M059J (cell line): Measurements from ENCODE around the gene SATL1. TPM values are rescaled to one million over a fixed set of nuclear protein-coding genes. Genes with fewer than 3 reads are reported as not detected.
A peak's percentile ranks its signal among the peaks of the same experiment; 100 is the strongest.
"Not testable (repeated sequence)": the region's sequence is repeated elsewhere in the genome, so short reads cannot be mapped to it uniquely, and the experiment has no call there.

Experiments
- DNase-seq: peaks from one replicate; pipeline ENCODE4 v3.0.0-alpha.2; 2012; ENCODE audit warnings: low read depth
- total RNA-seq: library from RNA; depleted of rRNA; stranded (reverse); fragments of >200 nt; shearing (Covaris generic); gene quantifications from 2 replicates; pipeline ENCODE4 v1.2.3, GENCODE V29; 2014; rRNA removed

SATL1 gene
- total RNA-seq, 1 experiment from 2014 or later: not detected

DNA sequence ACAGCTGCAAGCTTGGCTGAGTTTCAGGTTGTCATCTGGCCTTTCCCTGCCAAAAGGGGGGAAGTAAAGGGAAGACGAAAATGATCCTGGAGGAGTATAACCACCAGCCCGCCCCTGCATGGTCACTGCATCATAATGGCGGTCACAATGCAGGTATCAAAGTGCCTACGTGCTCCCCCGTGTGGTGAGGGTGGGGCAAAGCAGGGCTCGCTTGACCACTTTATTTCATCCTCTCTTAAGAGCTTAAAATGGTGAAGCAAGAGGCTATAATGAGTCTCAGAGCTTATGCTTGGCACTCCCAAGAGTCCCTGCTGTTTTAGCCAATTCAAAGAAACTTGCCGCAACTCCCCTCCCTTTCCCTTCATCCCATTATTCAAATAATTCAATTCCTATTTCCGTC, 134.3 kb downstream of the SATL1 start:
- DNase-seq: peak; percentile 20

- no peak for DNase-seq
These were observed 135.4 kb downstream of the SATL1 start for GRCh38 chrX:85108165-85108564.

GRCh38 chrX:85107407-85107806, 136.2 kb downstream of the SATL1 start:
- DNase-seq: peak; percentile 2

DNA sequence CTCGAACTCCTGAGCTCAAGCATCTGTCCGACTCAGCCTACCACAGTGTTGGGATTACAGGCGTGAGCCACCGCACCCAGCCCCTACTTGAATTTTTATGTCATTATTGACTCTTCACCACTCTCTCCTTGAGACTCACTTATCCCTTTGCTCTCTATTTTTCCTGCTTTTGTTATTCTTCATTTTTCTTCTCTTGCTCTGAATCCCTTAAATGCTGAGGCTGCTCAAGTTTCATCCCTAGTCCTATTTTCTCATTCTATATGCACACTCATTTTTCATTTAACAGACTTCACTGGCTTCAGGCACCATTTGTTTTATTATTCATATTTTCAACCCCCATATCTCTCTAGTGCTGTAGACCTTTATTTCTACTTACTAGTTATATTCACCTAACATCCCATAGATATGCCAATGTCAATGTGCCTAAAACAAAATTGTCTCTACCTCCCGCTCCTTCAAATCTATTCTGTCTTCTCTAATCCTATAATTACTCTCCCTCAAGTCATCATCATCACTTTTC, 154.2 kb downstream of the SATL1 start:
- no peak for DNase-seq

GRCh38 chrX:85084770-85085393, 158.7 kb downstream of the SATL1 start:
- DNase-seq: peak; percentile 28

DNA sequence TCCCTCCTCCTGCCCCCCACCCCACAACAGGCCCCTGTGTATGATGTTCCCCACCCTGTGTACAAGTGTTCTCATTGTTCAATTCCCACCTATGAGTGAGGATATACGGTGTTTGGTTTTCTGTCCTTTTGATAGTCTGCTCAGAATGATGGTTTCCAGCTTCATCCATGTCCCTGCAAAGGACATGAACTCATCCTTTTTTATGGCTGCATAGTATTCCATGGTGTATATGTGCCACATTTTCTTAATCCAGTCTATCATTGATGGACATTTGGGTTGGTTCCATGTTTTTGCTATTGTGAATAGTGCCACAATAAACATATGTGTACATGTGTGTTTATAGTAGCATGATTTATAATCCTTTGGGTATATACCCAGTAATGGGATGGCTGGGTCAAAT, 166.3 kb downstream of the SATL1 start:
- not testable (repeated sequence) for DNase-seq

DNA sequence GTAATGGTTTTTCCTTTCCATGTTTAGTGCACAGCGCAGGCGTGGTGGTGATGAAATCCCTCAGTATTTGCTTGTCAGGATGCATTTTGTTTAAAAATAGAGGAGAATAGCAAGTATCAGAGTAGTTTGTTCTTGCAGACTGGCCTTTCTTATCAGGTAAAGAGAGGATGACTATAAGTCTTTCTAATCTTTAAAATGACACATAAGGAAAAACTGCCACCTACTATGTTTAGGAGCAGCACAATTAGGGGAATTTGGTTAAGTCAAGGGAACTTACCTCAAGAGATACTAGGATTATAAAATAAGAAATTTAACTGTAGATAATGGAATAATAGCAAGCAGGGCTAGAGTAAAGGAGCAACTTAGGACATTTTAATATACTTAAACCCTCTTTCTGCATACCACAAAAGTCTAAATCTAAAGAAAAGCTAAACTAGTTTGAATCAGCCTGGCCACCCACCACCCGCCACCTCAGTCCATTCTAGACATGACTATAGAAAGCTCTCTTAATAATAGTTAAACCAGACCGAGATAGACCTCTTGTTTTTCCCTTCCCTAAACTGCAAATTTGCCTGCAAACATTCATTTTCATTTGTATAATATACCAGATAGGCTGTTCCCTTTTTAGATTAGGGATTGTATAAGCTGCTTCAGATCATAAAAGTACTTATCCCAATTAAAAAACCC, 177.9 kb downstream of the SATL1 start:
- no peak for DNase-seq

DNA sequence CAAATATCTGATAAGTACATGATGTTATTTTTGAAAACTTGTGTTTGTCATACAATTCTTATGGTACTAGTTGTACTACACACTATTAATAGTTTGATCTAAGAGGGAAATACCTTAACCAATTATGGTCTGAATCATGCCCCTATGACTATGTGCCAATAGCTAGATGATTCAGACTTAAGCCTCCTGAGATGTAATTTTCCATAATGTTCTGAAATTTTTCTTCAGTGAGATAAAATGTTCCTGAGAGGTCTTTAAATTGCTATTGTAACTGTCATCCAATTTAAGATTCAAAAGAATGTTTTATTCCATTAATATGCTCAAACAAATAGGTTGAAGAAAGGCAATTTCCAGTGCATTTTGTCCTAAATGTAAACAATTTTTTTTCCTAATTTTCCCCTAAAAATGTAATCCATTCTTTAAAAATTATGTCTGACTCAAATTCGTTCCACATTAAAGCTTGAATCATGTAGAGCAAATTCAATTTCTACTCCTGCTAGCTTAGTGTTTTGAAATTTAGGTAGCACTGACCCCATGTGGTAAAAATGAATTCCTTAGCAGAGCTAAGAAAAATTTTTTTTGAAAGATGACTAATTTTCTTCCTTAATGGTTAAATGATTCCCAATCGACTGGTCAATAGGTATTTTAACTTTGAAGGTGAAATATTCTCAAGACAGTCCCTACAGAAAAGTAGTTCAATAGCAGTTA, 190.8 kb downstream of the SATL1 start:
- peak; percentile 71 for DNase-seq

DNA sequence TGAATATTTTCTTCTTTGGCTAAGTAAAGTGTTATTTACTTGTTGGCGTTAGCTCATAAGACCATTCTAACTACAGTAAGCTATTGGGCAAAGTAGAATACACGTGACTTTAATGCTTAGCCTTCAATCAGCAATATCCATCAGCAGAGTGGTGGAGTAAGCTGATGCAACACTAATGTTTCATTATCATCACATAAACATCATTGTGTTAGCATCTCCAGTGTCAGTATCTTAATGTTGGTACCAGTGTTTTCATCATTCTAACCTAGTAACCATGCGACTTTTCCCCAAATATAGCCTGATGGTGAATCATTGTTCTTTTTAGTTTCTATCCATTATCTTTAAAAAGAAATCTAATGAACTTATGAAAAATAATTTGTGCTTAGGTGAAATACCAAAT, 191.4 kb downstream of the SATL1 start:
- peak; percentile 24 for DNase-seq

DNA sequence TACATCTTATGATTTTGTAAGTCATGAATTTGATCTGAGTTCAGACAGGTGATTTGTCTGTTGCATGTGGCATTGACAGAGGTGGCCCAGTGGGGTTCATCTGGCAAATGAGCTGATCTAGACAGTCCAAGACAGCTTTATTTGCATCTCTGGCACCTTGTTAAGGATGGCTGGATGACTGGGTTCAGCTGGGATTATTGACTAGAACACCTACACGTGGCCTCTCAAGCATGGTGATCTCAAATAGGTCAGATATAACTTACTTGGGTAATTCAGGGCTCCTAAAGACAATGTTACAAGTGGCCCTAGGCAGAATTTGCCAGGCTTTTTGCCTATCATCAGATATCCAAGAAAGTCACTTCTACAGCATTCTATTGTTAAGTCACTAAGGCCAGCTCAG, 192.0 kb downstream of the SATL1 start:
- DNase-seq: no peak

Other genes starting within 250 kb of the SATL1 start
- gene APOOL, start 239.9 kb downstream of the SATL1 start, total RNA-seq: 12.1 and 18.7 TPM in 2 replicates
- gene ZNF711, start 212 bp upstream of the SATL1 start, total RNA-seq: 1.4 and 1.6 TPM in 2 replicates
- not detected in 2 replicates for gene POF1B, start 135.9 kb upstream of the SATL1 start, total RNA-seq